HG03439 (cell line): ENCODE results near the gene BABAM2.

Experiments
- ATAC-seq: cut with Tn5 transposase; IDR thresholded peaks from one replicate; pipeline ENCODE4 v1.9.1; 2021; ENCODE audit warnings: mild to moderate bottlenecking, moderate library complexity; ENCODE audit not compliant: unreplicated experiment

The BABAM2 gene

DNA sequence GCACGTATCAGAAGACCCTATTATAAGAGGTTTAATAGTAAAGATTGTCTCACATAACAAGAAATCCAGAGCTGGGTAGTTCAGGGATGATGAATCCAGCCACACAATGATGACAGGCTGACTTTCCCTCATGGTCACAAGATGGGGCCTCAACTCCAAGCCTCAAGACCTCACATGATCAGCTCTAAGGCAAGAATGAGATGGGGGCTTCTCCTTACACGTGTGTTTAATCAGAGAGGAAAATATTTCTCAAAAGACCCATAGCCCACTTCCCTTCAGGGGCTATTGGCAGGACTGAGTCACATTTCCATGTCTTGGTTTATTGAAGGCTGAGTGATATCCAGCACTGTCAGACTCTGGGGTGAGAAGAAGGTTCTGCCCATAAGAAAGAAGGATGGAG lies 402.0 kb downstream of the BABAM2 start:
- ATAC-seq = no peak

DNA sequence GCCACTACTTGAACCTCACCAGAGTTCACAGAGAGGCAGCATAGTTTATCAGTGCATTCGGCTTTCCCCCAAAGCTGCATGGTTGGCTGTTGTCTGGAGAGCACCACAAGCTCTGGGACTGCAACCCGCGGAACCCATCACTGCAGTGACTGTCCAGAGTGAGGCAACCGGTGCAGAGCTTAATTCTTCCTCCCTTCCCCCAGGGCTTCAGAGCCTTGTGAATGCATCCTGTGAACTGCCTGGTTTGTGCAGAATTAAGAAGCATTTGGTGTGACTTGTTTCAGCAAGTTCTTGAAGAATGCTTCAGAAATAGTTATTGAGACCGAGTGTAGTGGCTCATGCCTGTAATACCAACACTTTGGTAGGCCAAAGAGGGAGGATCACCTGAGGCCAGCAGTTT lies 402.9 kb downstream of the BABAM2 start:
- ATAC-seq = no peak

DNA sequence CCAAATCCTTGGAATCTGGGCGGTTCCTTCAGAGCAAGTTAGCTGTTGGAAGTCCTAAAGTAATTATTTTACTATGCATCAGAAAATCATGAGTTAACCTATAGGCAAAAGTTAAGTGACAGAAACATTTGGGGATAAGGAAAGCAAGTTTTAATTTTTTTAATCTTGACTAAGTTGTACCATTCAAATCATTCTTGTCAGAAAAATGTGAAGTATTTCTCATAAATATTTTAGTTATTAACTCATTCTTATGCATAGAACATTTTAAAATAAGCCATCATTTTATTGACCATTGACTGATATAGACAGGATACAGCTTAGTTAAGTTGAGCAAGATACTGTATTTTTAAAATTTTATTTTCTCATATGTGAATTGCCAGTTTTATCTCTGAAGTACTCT lies 403.9 kb downstream of the BABAM2 start:
- no peak for ATAC-seq

DNA sequence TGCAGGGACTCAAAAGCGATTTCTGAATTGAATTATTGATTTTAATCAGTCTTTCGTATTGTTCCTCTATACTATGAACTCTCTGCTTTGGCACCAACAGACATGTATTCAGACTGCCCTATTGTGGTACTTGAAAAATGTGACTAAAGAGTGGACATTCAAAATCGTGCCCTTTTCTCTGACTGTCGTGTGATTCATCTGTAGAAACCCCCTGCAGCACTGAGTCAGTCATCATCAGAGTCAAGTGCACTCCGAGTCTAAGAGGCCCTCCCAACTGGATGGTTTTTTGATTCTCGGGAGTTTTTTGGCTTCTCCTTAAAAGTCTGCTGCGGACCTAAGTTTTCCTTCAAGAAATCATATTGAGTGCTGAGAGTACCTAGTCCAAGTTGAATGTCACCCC lies 405.7 kb downstream of the BABAM2 start:
- no peak for ATAC-seq

DNA sequence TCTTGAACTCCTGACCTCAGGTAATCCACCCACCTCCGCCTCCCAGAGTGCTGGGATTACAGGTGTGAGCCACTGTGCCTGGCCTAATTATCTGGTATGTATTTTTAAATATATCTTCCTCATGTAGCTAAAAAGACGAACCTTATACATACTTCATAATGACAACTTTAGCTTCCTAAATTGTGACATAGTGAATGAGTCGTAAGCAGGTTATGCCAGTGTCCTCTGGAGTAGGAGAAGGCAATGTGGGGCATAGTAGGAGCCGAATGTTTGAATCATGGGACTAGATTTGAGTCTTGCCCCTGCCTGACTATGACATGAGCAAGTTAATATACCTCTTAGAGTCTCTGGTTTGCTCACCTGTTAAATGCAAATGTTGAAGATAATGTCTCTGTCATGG lies 406.4 kb downstream of the BABAM2 start:
- no peak for ATAC-seq

DNA sequence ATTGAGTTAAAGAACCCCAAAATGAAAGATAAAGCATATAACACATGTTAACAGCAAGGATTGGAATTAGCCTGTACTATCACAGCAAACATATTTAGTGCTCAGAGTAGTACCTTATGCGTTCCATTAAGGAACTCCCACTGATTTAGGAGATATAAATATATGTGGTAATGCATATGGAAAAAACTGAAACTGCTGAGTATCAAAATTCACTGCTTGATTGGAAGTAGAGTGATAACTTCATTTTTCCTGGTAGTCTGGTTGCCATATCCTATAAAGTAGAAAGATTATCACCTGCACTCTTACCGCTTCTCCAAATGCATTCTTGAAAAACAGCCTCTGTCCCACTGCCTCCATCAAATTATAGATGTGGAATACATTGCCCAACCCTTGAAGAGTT lies 407.0 kb downstream of the BABAM2 start:
- ATAC-seq = no peak

DNA sequence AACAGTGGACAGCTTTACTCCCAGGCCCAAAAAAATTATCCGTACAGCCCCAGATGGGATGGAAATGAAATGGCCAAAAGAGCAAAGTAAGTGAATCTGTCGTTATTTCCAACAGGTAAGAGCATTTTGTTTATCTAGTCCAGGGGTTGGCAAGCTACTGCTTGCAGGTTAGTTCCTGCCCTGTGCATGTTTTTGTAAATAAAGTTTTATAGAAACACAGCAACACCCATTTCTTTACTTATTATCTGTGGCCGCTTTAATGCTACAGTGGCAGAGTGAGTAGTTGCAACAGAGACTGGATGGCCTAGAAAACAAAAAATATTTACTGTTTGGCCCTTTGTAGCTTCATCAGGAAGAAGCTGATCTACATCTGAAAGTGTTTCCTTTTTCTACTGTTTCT lies 407.9 kb downstream of the BABAM2 start:
- ATAC-seq = no peak

DNA sequence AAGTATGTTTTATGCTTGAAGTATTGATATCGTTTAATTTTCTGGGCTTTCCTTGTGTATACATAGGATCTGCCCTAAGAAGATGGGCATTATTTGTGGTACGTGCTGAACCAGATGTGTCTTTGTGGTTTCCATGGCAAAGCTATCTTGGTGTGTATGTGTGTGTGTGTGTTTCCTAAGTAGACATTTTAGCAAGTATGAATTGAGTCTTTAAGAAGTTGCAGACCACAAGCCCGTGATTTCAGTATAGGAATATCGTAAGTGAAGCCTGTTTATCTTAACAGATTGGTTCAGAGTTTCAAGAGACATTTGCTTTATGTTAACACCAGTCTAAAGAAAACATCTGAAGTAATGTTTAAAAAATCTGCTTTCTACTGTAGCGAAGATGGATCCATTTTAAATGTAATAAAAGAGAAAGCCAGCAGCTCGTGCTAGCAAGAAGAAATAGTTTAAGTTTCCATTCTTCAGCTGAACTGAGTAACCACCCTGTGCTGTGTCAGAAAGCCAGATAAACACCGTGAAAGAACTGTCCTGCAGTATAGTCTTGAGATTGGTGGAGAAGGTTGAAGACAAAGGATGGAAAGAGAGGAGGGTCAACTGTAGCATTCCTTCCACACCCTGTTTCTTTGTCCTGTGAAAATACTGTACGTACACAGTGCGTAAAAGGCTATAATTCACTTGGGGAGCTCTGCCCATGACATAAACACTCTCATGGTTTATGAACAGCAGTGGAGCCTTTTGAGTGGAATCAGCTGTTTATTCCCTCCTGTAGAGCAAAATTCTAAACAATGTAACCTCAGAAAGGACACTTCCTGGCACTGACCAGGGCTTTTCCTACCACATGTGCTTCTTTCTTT lies 410.2 kb downstream of the BABAM2 start:
- no peak for ATAC-seq

DNA sequence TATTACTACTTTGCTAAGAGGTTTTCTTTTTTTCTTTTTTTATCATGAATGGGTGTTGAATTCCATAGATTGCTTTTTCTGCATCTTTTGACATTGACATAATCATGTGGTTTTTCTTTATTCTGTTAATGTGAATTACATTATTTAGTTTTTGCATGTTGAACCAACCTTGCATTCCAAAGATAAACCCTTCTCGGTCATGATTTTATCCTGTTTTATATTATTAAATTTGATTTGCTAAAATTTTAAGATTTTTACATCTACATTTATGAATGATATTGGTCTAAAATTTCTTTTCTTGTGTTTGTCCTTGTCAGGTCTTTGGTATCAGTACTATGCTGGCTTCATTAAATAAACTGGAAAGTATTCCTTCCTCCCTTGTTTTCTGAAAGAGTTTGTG lies 414.7 kb downstream of the BABAM2 start:
- no peak for ATAC-seq

DNA sequence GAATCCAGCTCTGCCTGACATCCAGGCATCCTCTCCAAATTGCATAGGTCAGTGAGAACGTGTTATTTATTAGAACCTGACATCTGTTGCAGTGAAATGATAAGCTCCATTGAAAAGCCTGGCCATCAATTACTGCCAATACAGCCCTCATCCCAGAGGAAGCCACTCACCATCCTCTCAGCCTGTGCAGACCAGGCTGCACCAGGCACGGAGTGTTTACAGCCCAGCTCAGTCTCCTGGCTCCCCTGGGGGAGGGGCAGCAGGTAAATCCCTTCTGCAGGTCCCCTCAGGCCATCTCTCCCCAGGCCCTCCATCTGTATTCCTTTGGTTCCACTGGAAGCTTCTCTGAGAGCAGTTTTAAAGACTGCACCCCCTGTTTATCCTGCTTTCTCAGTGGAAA lies 419.6 kb downstream of the BABAM2 start:
- ATAC-seq = no peak

DNA sequence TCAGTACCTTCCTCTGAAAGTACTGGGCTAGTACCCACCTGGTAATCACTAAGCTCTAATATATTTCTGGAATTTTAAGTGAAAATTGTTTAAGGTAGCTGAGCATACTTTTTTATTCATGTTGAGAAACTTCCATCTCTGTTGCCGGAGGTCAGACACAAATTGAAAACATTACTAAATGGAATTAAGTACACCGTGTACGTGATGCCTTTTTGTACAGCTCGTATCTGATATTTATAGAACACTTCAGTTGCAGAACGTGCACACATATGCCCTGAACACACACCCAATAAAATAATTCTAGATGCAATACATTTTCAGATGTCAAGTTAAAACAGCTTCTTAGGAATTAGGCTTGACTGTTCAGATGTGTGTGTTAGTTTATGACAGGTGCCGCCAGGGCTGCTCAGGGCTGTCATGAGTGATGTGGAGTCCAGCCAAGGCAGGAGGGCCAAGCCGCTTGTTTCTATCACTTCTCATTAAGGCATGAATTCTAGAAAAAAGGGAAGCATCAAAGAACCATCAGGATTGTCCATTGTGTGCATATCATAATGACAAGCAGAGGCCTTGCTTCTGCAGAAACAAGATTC lies 421.2 kb downstream of the BABAM2 start:
- no peak for ATAC-seq

DNA sequence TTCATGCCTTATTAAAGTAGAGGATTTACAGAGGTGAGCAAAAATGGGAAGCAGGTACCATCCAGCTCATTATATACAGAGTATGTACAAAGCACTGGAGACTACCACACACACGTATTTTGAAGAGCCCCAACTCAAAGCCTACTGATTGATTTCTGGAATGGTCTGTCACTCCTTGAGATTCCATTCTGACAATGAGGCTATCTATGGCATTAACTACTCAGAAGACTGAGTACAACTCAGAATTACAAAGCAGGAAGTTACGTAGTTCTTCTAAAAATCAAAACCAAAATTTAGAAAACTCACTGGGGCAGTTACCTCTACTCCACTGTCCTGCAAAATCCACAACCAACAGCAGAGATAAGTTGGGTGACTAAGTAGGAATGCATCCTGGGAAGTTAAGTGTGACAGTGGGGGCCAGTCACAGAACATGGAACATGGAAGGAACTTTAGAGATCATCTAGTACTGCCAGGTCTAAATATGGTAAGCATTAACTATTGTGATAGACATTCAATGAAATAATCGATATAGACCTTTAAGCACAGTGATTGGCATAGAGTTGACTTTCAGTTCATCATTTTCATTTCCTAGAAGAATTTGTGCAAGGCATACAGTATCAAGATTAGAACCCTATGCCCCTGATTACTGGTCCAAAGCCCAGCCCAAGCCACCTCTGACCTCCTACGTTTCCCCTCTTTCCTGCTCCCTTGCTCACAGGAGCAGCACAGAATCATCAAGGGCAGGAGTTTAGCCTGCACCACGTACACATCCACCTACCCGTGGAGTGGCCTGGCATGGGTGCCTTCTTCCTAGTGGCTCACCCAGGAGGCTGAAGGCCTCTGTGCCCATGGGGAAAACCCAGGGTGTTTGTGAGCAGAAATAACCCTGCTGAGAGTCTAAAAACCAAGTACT lies 422.0 kb downstream of the BABAM2 start:
- ATAC-seq = no peak

DNA sequence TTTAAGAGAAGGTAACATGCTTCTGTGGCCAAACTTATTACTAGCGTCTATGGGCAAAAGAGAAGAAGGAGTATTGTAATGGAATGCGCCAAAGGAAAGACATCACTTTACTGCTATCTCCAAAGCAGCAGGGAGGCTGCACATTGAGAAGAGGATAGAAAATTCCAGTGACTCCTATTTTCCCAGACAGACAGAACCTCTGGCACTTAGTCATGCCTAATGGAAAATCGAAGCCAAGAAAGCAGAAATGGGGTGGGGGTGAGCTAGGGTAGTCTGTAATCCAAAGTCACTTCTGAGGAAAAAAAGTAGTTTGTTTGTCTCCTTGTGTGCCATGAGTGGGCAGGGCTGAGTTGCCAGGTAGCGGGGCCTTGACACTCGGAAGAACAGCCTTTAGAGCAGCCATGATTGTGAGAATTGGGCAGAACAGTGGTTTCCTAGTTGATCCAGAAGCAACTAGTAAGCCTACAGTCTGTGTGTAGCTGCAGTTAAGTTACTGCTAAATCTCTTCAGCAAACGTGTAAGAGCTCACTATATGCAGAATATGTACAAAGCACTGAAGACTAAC lies 422.8 kb downstream of the BABAM2 start:
- ATAC-seq = no peak

DNA sequence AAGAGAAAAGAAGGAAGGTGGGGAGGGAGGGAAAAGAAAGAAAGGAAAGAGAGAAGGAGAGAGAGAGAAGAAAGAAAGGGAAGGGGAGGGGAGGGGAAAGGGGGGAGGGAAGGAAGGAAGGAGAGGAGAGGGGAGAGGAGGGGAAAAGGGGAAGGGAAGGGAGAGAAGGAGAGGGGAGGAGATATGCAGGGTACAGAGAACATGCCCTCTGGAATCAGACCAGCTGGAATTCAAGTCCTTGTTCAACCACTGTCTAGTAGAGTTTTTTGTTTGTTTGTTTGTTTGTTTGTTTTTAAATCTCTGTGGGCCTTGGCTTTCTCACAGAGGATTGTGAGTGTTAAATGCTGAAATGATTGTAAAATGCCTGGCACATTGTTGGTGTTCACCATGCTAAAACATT lies 424.4 kb downstream of the BABAM2 start:
- no peak for ATAC-seq

DNA sequence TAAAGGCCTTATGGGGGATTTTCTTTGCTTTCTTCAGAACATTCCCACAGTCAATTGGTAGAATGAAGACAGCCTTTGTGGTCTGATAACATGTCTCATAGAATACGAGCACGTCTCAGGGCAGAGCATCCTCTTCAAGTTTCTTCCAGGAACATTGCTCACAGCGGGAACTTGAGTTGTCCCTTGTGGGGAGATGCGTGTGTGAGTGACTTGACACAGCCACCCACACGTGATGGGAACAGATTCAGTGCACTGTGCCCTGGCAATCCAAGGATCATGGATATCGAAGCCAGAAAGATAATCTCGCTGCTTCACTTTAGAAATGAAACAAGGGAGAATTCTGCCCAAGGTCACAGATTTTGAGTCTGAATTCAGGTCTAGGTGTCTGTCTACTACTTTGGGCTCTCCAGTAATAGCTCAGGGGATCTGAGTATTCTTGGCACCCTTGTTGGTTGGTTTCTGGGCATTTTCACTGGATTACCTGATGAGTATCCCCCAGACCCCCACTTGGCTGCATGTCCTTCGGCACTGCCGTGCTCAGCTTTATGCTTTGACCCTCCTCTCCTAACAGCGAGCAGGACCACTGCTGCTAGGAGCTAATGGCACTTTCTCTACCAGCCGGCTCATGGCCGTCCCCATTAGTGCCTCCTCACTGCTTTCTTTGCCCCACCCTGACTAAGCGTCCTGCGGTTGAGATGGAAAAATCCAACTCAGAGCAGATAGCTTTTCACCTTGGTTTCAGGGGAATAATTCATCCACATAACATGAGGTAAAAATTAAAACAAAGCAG lies 426.2 kb downstream of the BABAM2 start:
- ATAC-seq = no peak

DNA sequence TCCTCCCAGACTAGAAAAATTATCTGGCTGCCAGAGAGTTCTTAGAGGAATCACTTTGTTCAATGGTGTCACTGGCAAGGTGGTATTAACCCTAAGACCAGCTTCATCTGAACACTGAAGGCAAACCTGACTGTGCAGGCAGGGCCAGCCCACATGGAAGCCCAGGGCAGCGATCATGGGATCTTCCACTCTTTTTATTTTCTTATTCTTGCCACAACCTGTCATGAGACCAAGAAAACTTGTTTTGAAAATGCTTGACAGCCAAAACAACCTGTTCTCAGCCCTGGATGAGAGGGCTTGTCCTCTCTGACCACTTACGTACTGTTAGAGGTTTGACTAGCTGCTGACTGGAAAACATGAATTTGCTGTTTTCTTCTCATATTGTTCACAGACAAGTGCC lies 426.9 kb downstream of the BABAM2 start:
- ATAC-seq = no peak

DNA sequence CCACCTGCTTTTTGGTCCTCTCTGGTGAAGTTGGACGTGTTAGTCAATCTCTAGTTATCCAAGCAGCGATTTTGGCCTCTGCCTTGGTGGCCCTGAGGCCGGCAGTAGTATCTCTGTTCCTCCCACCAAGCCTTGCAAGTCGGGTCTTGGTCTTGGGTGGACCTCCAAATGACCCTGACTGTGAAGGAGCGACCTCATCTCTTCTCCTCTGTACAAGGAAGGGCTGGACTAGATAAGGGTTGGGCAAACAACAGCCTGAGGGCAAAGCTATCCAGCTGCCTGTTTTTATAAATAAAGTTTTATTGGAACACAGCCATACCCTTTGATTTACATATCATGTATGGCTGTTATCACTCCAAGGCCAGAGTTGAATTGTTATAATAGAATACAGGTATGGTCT lies 427.5 kb downstream of the BABAM2 start:
- no peak for ATAC-seq

DNA sequence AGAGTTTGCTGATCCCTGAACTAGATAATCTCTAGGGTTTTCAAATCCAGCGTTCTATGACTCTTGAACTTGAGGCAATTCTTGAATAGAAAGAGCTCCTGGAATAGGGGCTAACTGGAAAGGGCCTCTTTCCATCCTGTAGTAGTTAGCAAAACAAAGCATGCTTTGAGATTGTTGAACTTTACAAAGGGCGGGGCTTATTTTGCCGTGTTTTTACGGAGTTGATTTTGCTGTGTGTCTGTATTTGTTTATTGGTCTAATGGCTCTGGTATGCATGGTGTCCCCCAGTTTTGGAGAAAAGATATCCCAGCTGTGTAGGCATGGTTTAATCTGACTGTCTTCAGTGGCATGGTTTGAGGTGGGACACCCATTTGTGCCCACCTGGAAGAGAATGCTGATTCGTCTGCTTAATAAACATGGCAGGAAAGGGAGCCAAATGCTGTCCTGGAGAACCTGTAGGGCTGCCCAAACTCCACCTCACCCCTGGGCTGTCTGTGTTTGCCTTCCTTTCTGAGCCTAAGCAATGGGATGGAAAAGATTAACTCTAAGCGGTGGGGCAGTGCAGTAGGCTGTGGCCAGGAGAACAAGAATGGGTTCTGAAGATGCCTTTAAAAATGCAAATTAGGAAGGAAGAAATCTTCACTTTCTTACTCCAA lies 428.1 kb downstream of the BABAM2 start:
- ATAC-seq = no peak

DNA sequence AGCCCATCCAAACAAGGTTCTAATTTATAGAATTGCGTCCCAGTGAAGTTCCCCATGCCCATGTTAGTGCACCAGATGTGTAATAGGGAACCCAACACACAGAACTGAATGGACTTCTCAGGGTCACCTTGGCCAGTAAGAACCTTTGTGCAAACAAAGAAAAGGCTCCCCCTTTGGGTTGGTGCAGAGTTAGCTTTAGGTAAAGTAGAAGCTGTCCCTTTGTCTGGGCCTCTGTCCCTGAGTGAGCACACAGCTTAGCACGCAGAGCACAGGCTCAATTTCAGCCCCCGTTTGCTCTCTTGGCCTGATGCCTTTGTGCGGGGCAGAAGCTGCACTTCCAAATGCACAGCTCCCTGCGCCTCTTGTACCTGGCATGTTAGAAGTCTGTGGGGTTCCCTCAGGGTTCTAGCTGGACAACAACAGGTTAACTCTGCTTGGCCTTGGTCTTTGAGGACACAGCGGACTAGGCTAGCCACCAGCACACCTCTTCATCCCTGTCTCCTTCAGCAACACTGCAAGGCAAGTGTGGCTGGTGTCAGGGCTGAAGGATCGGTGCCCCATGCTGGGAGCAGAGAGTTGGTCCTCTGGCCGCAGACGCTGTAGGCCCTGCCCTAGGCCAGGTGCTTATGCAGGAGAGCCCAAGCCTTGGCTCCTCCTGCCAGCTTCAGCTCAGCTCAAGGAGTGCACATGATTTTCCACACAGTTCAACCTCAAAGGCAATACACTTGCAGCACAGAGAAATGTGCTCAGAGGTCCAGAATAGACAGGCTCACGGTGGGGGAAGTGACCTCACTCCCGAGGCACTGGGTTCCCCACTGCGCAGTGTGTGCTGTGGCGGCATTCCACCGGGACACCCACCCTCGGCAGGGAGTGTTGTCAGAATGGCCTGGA lies 428.8 kb downstream of the BABAM2 start:
- ATAC-seq = no peak
